Measurements from ENCODE around the gene ZBED4.

Gene ZBED4

GRCh38 chr22:49929211-49929979, 75.8 kb downstream of the ZBED4 start:
- Histone ChIP-seq H3K4me2 (ENCODE audit: low read length) (peak overlapping the region; percentile 97), H3K4me3 (ENCODE audit: low read length) (peak overlapping the region; percentile 74), H4K20me1 (ENCODE audit: control insufficient read depth, insufficient read depth, low read depth, low read length) (no peaks in the 10 kb centered on the region), H3K27ac (ENCODE audit: low read depth, low read length) (peak overlapping the region; percentile 91), H3K9me3 (ENCODE audit: control insufficient read depth, insufficient read depth, low read length) (no peaks in the 10 kb centered on the region), H3F3A (ENCODE audit: control insufficient read depth, insufficient read depth) (peaks cover 51% of the 10 kb centered on the region), H3K79me2 (ENCODE audit: control insufficient read depth, low read length) (peaks cover 14% of the 10 kb centered on the region), H3K4me1 (ENCODE audit: control insufficient read depth, low read length) (peaks cover 84% of the 10 kb centered on the region), H3K27me3 (ENCODE audit: control insufficient read depth, low read length) (no peaks in the 10 kb centered on the region), H3K9me2 (replicated peaks; ENCODE audit: control insufficient read depth, low read length) (no peaks in the 10 kb centered on the region), H3K36me3 (ENCODE audit: control insufficient read depth, low read length) (peaks cover 36% of the 10 kb centered on the region)
- no peak for TF ChIP-seq EZH2phosphoT487 (IDR thresholded peaks at IDR 0.05; ENCODE audit: borderline replicate concordance, low read length)
- TF ChIP-seq, protein P1, sequence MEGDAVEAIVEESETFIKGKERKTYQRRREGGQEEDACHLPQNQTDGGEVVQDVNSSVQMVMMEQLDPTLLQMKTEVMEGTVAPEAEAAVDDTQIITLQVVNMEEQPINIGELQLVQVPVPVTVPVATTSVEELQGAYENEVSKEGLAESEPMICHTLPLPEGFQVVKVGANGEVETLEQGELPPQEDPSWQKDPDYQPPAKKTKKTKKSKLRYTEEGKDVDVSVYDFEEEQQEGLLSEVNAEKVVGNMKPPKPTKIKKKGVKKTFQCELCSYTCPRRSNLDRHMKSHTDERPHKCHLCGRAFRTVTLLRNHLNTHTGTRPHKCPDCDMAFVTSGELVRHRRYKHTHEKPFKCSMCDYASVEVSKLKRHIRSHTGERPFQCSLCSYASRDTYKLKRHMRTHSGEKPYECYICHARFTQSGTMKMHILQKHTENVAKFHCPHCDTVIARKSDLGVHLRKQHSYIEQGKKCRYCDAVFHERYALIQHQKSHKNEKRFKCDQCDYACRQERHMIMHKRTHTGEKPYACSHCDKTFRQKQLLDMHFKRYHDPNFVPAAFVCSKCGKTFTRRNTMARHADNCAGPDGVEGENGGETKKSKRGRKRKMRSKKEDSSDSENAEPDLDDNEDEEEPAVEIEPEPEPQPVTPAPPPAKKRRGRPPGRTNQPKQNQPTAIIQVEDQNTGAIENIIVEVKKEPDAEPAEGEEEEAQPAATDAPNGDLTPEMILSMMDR (IDR thresholded peaks at IDR 0.05; ENCODE audit: low read depth, low read length, poor library complexity, severe bottlenecking) = peak; percentile 54

- no peaks in the 10 kb centered on the region for H3K9me3 ChIP-seq (ENCODE audit: control insufficient read depth, insufficient read depth, low read length)
- TF ChIP-seq EZH2phosphoT487 (IDR thresholded peaks at IDR 0.05; ENCODE audit: borderline replicate concordance, low read length) = no peak
- TF ChIP-seq, protein P1 (IDR thresholded peaks at IDR 0.05; ENCODE audit: low read depth, low read length, poor library complexity, severe bottlenecking) = no peak
- peaks cover 83% of the 10 kb centered on the region for H3K4me1 ChIP-seq (ENCODE audit: control insufficient read depth, low read length)
- peaks cover 39% of the 10 kb centered on the region for H3K36me3 ChIP-seq (ENCODE audit: control insufficient read depth, low read length)
- peaks cover 47% of the 10 kb centered on the region for H3F3A ChIP-seq (ENCODE audit: control insufficient read depth, insufficient read depth)
- H3K9me2 ChIP-seq (replicated peaks; ENCODE audit: control insufficient read depth, low read length) = no peaks in the 10 kb centered on the region
- peak overlapping the region; percentile 91 for H3K27ac ChIP-seq (ENCODE audit: low read depth, low read length)
- peak overlapping the region; percentile 74 for H3K4me3 ChIP-seq (ENCODE audit: low read length)
- H3K4me2 ChIP-seq (ENCODE audit: low read length) = peak overlapping the region; percentile 97
- H3K27me3 ChIP-seq (ENCODE audit: control insufficient read depth, low read length) = no peaks in the 10 kb centered on the region
- peaks cover 19% of the 10 kb centered on the region for H3K79me2 ChIP-seq (ENCODE audit: control insufficient read depth, low read length)
- H4K20me1 ChIP-seq (ENCODE audit: control insufficient read depth, insufficient read depth, low read depth, low read length) = no peaks in the 10 kb centered on the region
These were observed 76.4 kb downstream of the ZBED4 start for GRCh38 chr22:49929994-49930575.

DNA sequence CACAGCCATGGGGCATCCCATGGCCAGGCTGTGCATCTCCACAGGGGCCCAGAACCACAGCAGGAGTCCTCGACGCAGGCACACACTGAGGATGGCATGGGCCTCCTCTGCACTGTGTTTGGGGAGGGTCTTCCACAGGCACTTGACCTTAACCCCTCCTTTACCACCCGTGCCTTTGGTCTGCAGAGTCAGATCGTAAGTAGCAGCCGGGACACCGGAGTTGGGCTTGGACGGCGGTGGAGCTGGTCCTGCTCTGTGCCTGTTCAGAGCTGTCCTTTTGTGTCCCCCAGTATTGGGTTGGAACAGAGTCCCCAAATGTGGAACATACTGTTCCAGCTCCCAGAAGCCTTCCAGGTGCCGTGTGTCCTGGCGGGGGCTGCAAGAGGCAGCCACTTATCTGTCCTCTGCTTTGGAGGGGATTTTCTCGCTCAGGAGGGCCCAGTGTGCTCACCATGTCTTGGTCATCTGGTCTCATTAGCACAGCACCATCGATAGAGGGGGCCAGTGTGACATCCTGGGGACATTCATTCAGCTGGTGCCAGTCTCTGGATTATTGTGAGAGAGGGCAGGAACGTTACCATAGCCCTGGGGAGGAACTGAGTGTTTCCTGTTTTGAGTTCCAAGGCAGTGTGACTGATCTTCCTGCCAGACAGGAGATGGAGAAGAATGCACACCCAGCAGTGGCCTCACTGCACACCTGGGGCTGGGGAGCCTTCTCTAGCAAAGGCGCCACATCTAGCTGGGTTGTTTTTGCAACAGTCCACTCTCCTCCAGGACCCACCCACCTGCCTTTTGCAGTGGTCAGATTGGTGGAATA, 77.2 kb downstream of the ZBED4 start:
- Histone ChIP-seq H3F3A (ENCODE audit: control insufficient read depth, insufficient read depth) (peaks cover 40% of the 10 kb centered on the region), H3K4me1 (ENCODE audit: control insufficient read depth, low read length) (peaks cover 75% of the 10 kb centered on the region), H3K79me2 (ENCODE audit: control insufficient read depth, low read length) (peaks cover 19% of the 10 kb centered on the region), H3K9me3 (ENCODE audit: control insufficient read depth, insufficient read depth, low read length) (no peaks in the 10 kb centered on the region), H3K4me2 (ENCODE audit: low read length) (peak overlapping the region; percentile 97), H3K27me3 (ENCODE audit: control insufficient read depth, low read length) (no peaks in the 10 kb centered on the region), H3K27ac (ENCODE audit: low read depth, low read length) (peak overlapping the region; percentile 91), H3K36me3 (ENCODE audit: control insufficient read depth, low read length) (peaks cover 34% of the 10 kb centered on the region), H3K4me3 (ENCODE audit: low read length) (peak overlapping the region; percentile 74), H3K9me2 (replicated peaks; ENCODE audit: control insufficient read depth, low read length) (no peaks in the 10 kb centered on the region), H4K20me1 (ENCODE audit: control insufficient read depth, insufficient read depth, low read depth, low read length) (no peaks in the 10 kb centered on the region)
- no peak for TF ChIP-seq EZH2phosphoT487 (IDR thresholded peaks at IDR 0.05; ENCODE audit: borderline replicate concordance, low read length)
- TF ChIP-seq, protein P1 (IDR thresholded peaks at IDR 0.05; ENCODE audit: low read depth, low read length, poor library complexity, severe bottlenecking) = peak; percentile 87
